Loucy (cell line): ENCODE measurements around the gene FBLL1.

ENCODE experiments used
- CTCF ChIP-seq: fragments of 200-600 bp; sonication (generic); conservative IDR thresholded peaks from 2 replicates; pipeline ENCODE4 v1.5.1; 2014; ENCODE audit warnings: mild to moderate bottlenecking, antibody characterized with exemption, low read length
- EZH2phosphoT487 ChIP-seq: fragments of 200-600 bp; IDR thresholded peaks from 2 replicates; pipeline ENCODE4 v1.6.1; 2018; ENCODE audit warnings: antibody characterized with exemption, mild to moderate bottlenecking, moderate library complexity, borderline replicate concordance

DNA sequence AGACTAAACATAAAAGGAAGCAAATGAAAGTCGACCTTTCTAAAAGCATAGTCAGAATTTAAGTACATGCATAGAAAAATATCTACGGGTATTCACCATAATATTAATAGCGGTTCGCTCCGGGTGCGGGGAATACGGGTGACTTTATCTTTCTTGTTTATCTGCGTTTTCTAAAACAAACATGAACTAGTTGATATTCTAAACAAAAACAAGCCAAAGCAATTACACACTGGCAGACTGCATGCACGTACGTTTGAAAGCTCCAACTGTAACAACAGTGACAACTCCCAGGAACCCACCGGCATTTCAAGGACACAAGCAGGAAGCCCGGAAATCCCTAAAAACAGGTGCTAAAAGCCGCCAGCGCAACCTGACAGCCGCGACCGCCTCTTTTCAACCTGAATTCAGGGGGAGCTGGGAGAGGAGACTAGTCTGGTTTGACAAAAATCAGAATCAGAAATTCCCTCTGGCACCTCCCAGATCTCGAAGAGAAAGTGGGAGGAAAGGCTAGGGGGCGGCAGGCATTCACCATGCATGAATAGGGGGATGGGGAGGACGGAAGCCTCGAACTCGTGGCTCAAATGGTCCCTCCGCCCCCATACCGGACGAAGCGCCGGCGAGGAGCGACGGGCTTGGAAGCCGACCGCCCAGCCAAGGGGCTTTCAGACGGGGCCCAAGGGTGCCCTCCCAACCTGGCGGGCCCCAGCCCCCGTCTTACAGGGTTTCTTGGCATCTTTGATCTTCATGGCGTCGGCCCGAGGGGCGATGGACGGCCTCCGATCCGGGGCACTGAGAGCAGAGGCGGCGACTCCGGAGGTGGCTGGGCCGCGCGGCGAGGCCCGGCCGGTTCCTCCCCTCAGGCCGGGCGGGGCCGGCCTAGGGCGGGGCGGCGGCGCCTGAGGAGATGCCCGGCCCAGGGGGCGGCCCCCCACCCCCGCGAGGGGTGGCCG, 49.7 kb downstream of the FBLL1 start, which contains the start of gene PANK3:
- TF ChIP-seq CTCF (no peak), EZH2phosphoT487 (no peak)
